GM19351 (cell line): ENCODE data around the gene TBX1.
"Not testable (repeated sequence)": the region's sequence is repeated elsewhere in the genome, so short reads cannot be mapped to it uniquely, and the experiment has no call there.

ENCODE experiments used
- ATAC-seq: cut with Tn5 transposase; IDR thresholded peaks from one replicate; pipeline ENCODE4 v1.9.1; 2021; ENCODE audit warnings: mild to moderate bottlenecking, moderate library complexity; ENCODE audit not compliant: unreplicated experiment

Gene TBX1

GRCh38 chr22:19723232-19723982 is 37.2 kb upstream of the TBX1 start, which contains the start of gene GP1BB:
TSS of gene GP1BB (plus strand) at chr22:19723539. CDS start at chr22:19723570, 31 bp downstream.
- no peak for ATAC-seq

DNA sequence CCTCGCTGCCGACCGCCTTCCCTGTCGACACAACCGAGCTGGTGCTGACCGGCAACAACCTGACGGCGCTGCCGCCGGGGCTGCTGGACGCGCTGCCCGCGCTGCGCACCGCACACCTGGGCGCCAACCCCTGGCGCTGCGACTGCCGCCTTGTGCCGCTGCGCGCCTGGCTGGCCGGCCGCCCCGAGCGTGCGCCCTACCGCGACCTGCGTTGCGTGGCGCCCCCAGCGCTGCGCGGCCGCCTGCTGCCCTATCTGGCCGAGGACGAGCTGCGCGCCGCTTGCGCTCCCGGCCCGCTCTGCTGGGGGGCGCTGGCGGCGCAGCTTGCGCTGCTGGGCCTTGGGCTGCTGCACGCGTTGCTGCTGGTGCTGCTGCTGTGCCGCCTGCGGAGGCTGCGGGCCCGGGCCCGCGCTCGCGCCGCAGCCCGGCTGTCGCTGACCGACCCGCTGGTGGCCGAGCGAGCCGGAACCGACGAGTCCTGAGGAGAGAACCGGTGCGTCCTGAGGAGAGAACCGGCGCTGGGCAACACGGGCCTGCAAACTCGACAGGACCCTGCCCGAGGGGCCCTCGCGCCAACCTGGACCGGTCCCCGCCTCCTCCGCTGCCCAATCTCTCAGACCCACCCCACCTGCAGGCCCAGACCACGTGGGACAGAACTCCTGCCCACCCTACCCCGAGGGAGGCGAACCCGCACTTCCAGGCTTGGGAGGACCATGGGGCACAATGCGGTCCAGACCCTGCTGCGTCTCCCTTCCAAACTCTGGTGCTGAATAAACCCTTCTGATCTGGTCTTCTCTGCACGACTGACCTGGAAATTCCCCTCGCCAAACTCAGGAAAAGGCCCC is 36.4 kb upstream of the TBX1 start:
- ATAC-seq: no peak

DNA sequence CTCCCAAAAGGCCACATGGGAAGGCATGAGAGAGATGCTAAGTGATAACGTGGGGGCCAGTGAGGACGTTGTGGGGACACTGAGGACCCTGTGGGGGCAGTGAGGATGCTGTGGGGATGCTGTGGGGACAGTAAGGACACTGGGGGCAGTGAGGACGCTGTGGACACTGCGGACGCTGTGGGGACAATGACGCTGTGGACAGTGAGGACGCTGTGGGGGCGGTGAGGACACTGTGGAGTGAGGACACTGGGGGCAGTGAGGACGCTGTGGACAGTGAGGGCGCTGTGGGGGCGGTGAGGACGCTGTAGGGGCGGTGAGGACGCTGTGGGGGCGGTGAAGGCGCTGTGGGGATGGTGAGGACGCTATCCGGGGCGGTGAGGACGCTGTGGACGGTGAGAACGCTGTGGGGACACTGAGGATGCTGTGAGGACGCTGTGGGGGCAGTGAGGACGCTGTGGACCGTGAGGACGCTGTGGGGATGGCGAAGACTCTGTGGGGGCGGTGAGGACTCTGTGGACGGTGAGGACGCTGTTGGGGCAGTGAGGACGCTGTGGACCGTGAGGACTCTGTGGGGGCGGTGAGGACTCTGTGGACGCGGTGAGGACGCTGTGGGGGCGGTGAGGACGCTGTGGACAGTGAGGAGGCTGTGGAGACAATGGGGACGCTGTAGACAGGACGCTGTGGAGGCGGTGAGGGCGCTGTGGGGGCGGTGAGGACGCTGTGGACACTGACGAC is 35.5 kb upstream of the TBX1 start:
- ATAC-seq: no peak

GRCh38 chr22:19726064-19726788 is 34.4 kb upstream of the TBX1 start:
- not testable (repeated sequence) for ATAC-seq

DNA sequence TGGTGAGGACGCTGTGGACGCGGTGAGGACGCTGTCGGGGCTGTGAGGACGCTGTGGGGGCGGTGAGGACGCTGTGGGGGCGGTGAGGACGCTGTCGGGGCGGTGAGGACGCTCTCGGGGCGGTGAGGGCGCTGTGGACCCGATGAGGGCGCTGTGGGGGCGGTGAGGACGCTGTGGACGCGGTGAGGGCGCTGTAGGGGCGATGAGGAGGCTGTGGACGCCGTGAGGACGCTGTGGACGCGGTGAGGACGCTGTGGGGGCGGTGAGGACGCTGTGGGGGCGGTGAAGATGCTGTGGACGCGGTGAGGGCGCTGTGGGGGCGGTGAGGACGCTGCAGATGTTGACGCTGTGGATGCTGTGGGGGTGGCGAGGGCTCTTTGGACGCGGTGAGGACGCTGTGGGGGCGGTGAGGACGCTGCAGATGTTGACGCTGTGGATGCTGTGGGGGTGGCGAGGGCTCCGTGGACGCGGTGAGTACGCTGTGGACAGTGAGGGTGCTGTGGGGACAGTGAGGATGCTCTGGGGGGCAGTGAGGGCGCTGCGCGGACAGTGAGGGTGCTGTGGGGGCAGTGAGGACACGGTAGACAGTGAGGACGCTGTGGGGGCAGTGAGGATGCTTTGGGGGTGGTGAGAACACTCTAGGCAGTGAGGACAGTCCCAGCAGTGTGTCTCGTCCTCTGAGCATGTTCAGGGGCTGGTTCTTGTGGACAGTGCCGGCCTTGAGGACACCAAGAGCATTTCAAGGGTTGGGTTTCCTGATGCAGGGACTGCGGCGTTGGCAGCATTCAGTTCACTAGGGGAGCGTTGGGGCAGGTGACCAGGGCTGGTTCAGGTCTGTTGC is 33.0 kb upstream of the TBX1 start:
- ATAC-seq: no peak

DNA sequence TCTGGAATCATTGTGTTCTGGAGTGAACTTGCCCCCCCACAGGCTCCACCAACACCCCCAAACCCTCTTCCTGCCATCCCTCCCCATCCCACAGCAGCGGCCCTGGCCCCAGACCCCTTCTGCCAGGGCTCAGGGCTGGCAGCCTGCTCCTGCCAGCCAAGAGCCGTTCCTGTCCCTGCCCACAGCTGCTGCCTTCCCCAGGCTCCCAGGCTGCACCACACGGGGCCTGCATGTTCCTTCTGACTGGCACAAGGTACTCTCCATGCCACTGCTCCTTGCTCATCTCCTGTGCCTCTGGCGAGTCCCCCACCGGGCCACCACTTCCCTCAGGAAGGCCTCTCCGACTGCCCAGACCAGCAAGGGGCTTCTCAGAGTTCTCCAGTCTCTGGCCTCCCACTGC is 32.3 kb upstream of the TBX1 start:
- no peak for ATAC-seq

- no peak for ATAC-seq
Measured at GRCh38 chr22:19728836-19729235, 31.7 kb upstream of the TBX1 start.

GRCh38 chr22:19729507-19729906 is 31.1 kb upstream of the TBX1 start:
- no peak for ATAC-seq

- ATAC-seq: no peak
Measured at GRCh38 chr22:19730198-19730597, 30.4 kb upstream of the TBX1 start.

DNA sequence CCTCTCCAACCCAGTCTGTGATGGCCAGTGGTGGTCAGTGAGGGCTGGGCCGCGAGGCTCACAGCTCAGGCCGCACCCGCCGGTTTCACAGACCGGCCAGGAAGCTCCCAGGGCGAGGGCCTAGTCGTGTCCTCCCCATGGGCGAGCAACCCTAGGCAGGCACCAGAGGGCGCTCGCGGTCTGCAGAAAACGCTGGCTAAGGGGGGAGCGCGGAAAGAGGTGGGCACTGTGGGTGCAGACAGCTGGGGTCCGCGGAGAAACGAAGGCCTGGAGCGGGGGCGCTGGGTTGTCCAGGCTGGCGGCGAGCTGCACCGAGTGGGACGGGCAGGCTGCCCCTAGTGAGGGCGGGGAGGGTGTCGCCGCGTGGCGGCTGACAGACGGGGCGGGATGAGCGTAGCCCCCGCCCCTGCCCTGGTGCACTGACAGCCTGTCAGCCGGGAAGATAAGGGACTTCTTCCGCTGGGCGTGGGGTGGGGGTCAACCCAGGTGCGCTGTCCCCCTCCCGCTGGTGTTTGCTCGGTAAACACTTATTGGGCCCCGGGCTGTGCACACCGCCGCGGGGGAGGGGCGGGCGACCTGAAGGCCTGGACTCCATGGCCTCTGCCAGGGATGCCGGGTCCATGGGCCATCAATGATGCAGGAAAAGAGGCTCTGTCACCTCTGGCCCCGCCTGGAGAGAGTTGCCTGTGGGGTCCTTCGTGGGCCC is 29.8 kb upstream of the TBX1 start:
- no peak for ATAC-seq

DNA sequence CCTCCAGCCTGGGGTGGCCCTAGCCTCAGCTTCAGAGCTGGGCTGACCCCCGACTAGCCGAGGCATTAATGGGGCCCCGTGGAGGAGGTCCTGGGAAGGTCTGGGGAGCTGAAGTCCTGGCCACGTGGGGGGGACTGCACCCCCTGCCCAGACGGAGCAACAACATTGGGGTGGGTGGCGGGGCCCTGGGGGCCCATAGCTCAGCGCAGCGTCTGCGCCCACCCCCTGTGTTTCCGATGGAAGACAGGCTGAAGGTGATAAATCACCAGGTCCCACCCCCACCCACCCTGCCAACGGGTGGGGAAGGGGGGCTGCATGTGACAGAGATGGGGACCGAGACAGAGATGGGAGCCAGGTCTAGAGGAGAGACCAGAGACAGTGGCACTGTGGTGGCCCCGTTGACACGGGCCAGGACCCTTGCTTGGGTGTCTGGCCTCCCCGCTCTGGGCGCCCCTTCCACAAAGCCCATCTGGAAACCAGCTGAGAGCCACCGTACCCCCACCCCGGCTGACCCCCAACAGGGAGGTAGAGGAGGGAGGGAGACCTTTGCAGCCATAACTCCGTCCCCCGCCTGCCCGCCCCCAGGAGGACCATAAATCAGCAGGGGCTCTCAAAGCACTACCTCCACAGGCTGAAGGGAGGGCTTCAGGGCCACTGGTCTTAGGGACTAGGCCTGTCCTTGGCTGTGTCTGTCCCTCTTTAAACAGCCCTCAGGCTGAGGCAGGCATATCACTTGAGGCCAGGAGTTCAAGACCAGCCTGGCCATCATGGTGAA is 29.0 kb upstream of the TBX1 start:
- ATAC-seq: no peak

DNA sequence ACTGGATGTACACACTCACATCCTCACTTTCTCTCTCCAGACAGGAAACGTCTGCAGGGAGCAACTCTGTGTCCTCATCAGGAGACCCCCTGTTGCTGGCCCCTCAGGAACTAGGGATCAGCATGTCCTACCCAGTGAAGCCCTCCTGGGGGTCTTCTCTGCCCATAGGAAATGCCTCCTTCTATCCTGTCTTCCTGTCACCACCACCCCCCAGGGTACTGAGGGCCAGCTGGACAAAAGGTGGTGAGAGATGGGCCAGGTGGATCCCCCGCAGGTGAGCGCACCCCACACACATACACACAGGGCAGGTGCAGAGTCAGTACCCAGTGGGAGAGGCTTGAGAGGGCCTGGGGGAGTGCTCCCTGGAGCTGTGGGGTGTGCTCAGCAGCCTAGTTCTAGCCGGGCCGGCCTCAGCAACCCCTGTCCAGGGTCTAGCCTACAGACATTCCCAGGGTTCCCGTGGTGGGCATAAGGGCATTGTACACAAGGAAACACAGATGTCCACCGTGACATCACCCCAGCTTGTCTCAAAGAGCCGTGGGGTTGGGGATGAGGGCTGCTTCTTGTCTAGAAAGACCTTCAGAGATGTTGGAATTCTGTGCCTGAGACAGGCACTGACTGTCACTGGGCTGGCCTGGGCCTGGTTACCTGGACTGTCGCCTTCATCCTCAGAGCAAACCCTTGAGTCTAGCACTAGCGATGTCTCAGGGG is 28.0 kb upstream of the TBX1 start:
- ATAC-seq: no peak

DNA sequence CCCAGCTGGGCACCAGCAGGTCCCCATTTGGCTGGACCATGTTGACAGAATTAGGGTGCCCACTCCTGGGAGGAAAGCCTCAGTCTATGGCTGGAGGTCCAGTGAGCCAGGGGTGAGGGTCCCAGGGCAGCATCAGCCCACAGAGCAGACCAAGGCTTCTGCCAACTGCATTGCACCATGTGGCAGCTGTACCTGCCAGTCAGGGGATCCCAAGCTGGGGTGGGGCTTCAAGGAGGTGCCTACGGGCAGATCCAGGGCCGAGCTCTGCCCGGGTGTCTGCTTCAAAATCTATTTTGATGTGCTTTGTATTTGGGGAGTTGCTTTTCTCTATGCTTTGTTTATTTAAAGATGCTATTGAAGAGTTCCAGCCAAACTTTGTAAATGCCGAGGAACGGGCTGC is 26.8 kb upstream of the TBX1 start:
- ATAC-seq: no peak

- ATAC-seq: no peak
Measured at GRCh38 chr22:19734163-19734562, 26.4 kb upstream of the TBX1 start.

GRCh38 chr22:19734837-19735382 is 25.7 kb upstream of the TBX1 start:
- ATAC-seq: no peak

- ATAC-seq: no peak
Measured at GRCh38 chr22:19735665-19736510, 24.7 kb upstream of the TBX1 start.
